HG03565 (cell line): ENCODE measurements around the gene MDC1.
"Not testable (repeated sequence)": the region's sequence is repeated elsewhere in the genome, so short reads cannot be mapped to it uniquely, and the experiment has no call there.

ENCODE experiments used
- ATAC-seq: cut with Tn5 transposase; IDR thresholded peaks from one replicate; pipeline ENCODE4 v1.9.1; 2021; ENCODE audit warnings: mild to moderate bottlenecking, moderate library complexity; ENCODE audit not compliant: unreplicated experiment

The MDC1 gene

DNA sequence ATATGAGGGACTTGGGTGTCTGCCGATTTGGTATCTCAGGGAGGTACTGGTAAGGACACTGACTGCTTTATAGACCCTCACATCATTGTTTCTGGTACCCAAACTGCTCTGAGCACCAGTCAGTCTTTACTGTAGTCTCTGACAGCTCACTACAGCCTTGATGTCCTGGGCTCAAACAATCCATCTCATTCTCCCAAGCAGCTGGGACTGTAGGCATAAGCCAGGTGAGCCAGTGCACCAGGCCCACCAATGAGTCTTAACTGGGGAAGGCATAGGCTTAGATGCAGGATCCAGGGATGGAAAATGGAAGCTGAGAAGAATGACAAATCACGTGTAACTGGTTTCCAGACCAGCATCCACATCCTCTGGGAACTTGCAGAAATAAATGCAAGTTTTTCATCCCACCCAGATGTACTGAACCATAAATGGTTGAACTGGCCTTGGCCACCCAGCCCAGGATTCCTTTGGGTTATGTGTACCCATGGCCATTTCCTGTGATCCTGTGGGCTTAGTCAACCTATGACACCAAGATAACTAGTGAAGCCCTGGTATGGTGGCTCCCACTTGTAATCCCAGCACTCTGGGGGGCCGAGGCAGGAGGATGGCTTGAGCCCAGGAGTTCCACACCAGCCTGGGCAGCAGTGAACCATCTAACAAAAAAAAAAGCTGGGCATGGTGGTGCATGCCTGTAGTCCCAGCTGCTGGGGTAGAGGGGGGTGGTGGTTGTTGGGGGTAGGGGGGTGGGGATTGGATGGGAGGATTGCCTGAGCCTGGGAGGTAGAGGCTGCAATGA lies 8.8 kb upstream of the MDC1 start:
- no peak for ATAC-seq

DNA sequence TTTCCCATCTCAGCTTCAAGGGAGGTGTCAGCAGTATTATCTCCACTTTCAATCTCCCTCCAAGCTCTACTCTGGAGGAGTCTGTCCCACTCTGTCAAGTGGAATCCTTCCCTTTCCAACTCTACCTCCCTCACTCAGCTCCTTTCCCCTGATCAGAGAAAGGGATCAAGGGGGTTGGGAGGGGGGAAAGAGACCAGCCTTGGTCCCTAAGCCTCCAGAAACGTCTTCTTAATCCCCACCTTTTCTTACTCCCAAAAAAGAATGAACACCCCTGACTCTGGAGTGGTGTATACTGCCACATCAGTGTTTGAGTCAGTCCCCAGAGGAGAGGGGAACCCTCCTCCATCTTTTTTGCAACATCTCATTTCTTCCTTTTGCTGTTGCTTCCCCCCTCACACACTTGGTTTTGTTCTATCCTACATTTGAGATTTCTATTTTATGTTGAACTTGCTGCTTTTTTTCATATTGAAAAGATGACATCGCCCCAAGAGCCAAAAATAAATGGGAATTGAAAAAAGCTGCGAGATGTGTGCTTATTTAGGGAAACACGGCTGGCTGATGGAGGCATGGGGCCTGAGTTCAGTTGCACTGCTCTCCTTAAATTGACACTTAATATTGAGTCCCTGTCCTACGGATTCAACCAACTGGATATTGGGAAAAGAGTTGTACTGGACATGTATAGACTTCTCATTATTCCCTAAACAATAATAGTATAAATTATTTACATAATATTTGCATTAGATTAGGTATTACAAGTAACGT lies 8.0 kb upstream of the MDC1 start:
- ATAC-seq: no peak

GRCh38 chr6:30723843-30724741 lies 7.0 kb upstream of the MDC1 start:
- not testable (repeated sequence) for ATAC-seq

DNA sequence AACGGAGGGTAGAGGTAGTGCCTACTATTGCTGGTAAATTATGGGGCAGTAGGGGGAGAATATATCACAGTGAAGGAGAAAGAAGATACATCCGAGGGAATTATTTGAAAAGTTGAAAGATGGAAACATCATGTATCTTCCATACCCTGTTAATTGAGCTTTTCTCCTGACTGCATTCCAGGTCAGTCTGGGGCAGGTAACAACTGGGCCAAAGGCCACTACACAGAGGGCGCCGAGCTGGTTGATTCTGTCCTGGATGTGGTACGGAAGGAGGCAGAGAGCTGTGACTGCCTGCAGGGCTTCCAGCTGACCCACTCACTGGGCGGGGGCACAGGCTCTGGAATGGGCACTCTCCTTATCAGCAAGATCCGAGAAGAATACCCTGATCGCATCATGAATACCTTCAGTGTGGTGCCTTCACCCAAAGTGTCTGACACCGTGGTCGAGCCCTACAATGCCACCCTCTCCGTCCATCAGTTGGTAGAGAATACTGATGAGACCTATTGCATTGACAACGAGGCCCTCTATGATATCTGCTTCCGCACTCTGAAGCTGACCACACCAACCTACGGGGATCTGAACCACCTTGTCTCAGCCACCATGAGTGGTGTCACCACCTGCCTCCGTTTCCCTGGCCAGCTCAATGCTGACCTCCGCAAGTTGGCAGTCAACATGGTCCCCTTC lies 6.2 kb upstream of the MDC1 start:
- not testable (repeated sequence) for ATAC-seq

- ATAC-seq: no peak
These were observed 5.4 kb upstream of the MDC1 start for GRCh38 chr6:30722280-30723112.

DNA sequence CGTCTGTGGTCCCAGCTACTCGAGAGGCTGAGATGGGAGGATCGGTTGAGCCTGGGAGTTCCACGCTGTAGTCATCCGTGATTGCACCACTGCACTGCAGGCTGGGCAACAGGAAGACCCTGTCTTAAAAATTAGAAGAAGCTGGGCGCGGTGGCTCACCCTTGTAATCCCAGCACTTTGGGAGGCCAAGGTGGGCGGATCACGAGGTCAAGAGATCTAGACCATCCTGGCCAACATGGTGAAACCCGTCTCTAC lies 4.9 kb upstream of the MDC1 start:
- ATAC-seq: not testable (repeated sequence)

- ATAC-seq: no peak
These were observed 4.3 kb upstream of the MDC1 start for GRCh38 chr6:30721198-30722024.

GRCh38 chr6:30720738-30721197 lies 3.7 kb upstream of the MDC1 start:
- no peak for ATAC-seq

GRCh38 chr6:30719791-30720737 lies 3.0 kb upstream of the MDC1 start, which contains the start of gene TUBB:
TSS of gene TUBB (plus strand) at chr6:30720352. CDS start at chr6:30720507, 155 bp downstream.
- peak; percentile 40 for ATAC-seq

GRCh38 chr6:30719356-30719755 lies 2.3 kb upstream of the MDC1 start:
- no peak for ATAC-seq

GRCh38 chr6:30717845-30718720 lies 1.0 kb upstream of the MDC1 start:
- not testable (repeated sequence) for ATAC-seq

- ATAC-seq: no peak
These were observed 277 bp downstream of the MDC1 start for GRCh38 chr6:30716879-30717128.

DNA sequence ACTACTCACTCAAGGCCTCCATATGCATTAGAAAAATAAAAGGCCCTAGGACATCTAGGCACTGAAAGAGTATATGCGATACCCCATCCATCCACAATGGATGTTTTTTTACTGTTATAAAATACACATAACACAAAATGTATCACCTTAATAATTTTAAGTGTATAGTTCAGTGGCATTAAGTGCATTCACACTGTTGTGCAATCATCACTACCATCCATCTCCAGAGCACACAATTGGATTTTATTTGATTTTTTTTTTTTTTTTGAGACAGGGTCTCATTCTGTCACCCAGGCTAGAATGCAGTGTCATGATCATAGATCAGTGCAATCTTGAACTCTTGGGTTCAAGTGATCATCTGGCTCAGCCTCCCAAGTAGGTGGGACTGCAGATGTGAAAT lies 2.8 kb downstream of the MDC1 start:
- no peak for ATAC-seq

DNA sequence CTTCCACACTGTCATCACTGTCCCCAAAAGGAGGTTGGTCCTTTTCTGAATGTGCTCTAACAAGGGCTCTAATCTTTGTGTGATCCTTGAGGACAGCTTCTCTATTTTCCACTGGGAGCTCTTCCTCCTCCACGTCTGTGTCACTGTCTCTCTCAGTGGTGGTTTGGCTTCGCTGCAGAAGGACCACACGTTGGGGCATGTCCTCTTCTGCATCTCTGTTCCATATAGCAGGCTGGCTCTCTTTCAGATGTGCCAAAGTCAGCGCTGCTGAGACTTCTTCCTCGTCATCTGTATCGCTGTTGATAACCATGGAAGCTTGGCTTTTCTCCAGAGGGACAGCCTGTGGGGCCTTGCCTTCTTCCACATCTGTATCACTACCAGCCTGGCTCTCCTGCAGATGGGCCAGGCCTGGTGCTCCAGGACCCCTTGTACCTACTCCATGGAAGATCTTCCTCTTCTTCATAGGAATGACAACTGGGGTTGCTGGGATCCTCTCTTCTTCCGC lies 4.6 kb downstream of the MDC1 start:
- no peak for ATAC-seq

DNA sequence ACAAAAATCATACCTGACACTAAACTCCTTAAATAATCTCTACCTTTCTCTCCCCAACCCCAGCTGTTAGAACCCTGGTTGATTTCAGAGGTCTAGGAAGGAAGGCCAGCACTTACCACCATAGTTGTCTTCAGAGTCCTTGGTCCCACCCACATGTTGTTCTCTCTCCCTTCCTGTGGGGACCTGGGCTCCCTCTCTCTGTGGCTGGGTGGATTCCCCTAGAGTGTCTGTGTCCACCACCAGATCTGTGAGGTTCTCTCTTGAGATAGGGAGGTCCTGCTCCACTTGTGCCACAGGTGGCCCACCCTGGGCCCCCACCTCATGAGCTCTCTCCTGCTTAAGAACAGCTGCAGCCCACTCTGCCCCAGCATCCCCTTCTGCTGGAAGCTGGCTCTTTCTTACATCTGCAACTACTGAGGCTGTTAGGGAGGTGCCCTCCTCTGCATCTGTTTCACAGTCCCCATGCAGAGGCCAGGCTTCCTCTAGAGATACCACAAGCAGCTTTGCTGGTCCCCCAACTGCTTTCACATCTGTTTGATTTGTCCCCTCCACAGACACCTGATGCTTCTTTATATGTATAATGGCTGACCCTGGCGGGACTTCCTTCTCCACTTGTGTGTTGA lies 5.2 kb downstream of the MDC1 start:
- no peak for ATAC-seq

DNA sequence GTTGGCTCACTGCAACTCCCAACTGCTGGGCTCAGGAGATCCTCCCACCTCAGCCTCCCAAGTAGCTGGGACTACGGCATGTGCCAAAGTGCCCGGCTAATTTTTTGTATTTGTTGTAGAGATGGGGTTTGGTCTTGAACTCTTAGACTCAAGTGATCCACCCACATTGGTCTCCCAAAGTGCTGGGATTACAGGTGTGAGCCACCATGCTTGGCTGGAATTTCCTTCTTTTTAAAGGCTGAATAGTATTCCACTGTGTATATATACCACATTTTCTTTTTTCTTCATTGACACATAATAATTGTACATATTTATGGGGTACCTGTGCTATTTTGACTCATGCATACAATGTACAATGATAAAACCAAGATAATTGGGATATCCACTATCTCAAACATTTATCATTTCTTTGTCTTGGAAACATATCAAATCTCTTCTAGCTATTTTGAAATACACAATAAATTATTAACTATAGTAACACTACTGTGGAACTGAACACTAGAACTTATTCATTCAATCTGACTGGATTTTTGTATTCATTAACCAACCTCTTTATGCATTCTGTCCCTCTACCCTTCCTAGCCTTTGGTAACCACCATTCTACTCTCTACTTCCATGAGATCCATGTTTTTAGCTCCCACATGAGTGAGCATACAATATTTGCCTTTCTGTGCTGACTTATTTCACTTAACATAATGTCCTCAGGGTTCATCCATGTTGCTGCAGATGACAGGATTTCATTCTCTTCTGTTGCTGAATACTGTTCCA lies 7.8 kb downstream of the MDC1 start:
- no peak for ATAC-seq
